Fibroblast of villous mesenchyme (primary cell): ENCODE measurements around the gene ADAD1. TPM values are rescaled to one million over a fixed set of nuclear protein-coding genes. Genes with fewer than 3 reads are reported as not detected.

ENCODE experiments used
- DNase-seq: peaks from one replicate; pipeline ENCODE4 v3.0.0-alpha.2; 2010; ENCODE audit warnings: low read depth
- H3K4me3 ChIP-seq: 2 replicates; pipeline ENCODE4 v1.5.1; 2011; ENCODE audit warnings: low read depth, mild to moderate bottlenecking, low read length
- total RNA-seq: library from RNA; depleted of rRNA; stranded (reverse); fragments of >200 nt; gene quantifications from 2 replicates; pipeline ENCODE4 v1.2.3, GENCODE V29; 2012
- TF ChIP-seq, protein P1 (sequence below): IDR thresholded peaks from 2 replicates; pipeline ENCODE4 v1.5.1; 2012; ENCODE audit warnings: low read depth, mild to moderate bottlenecking, low read length; ENCODE audit not compliant: insufficient read depth

Gene ADAD1
- total RNA-seq, 1 donor: not detected

DNA sequence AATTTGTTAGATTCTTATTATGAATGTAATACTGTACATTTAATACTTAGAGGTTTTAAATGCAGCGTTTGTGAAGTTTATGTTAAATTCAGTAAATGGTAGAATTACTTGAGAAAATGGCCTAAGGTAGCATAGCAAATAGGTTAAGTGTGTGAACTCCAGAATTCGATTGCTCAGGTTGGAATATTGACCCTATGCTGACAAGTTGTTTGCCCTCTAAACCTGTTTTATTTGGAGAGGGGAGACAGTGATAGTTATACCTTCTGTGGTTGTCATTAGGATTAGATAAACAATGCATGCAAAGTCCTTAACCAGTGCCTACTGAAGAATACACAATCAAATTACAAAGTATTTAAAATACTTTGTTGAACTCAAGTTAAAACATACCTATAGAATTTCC, 5.4 kb downstream of the ADAD1 start:
- TF ChIP-seq, protein P1, sequence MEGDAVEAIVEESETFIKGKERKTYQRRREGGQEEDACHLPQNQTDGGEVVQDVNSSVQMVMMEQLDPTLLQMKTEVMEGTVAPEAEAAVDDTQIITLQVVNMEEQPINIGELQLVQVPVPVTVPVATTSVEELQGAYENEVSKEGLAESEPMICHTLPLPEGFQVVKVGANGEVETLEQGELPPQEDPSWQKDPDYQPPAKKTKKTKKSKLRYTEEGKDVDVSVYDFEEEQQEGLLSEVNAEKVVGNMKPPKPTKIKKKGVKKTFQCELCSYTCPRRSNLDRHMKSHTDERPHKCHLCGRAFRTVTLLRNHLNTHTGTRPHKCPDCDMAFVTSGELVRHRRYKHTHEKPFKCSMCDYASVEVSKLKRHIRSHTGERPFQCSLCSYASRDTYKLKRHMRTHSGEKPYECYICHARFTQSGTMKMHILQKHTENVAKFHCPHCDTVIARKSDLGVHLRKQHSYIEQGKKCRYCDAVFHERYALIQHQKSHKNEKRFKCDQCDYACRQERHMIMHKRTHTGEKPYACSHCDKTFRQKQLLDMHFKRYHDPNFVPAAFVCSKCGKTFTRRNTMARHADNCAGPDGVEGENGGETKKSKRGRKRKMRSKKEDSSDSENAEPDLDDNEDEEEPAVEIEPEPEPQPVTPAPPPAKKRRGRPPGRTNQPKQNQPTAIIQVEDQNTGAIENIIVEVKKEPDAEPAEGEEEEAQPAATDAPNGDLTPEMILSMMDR: no peak
- no peak for DNase-seq
- H3K4me3 ChIP-seq: no peak overlapping the region

DNA sequence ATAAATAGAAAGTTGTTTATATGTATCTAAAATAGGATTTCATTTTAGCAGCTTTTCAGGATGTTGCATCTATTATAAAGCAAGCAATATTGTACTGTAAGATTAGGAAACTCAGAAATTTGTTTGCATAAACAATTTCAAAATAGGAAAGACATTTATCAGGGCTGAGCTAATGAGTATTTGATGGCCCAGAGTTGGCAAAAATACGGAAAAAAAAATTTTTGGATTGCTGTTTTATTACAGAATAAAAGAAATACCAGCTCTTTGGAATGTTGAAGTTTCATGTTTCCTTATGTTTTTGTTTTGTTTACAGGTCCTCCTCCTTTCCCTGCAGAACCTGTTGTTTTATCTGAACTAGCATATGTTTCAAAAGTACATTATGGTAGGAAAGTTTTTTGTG, 14.5 kb downstream of the ADAD1 start:
- TF ChIP-seq, protein P1: no peak
- no peak for DNase-seq

DNA sequence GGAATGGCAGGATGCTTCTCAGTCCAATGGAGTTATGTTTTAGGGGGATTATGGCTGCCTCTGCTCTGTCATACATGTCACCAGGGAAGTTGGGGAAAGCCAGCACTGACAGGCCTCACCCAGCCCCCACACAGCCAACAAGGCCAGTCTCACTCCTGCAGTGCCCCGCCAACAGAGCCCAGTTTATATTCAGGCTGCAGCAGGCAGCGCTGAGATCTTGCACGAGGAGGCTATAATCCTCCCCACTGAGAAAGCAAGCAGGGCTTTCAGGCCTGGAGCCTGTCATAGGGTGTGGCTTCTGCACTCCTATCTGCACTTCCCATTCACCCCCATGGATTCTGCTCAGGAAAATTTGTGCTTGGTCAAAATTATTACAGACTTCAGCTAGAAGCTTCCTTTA, 25.1 kb downstream of the ADAD1 start:
- TF ChIP-seq, protein P1: no peak

More for the DNA sequence above, 14.5 kb downstream of the ADAD1 start:
- H3K4me3 ChIP-seq: no peak overlapping the region

DNA sequence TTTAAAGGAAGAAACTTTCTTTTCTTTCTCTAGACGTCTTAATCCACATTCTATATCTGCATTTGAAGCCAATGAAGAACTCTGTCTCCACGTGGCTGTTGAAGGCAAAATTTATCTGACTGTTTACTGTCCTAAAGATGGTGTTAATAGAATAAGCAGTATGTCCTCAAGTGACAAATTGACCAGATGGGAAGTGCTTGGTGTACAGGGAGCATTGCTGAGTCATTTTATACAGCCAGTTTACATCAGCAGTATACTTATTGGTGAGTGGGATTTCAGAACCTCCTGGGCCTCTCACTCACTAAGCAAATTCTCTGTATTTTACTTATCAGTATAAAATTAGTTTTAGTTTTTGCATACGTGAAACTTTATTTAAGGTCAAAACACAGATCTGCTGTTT, 33.7 kb downstream of the ADAD1 start:
- TF ChIP-seq, protein P1: no peak
- no peak overlapping the region for H3K4me3 ChIP-seq
- DNase-seq: peak; percentile 3

More for the DNA sequence above, 25.1 kb downstream of the ADAD1 start:
- DNase-seq: no peak
- H3K4me3 ChIP-seq: no peak overlapping the region

DNA sequence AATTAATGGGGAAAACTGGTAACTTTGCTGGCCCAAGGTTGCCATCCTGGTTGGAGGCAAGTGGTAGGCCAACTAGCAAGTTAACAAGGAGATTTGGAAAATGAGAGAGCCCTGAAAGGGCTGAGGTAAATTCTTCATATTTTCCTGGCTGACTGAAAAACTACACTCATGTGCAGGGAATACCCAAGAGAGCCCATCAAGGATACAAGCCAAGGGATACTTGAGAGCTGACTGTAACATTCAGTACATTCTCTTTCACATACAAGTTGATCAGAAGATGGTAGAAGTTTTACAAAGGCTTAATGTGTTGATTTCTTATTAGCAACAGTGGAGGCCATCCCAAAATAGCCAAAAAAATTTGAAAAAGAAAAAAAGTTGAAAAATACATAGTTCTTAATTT, 44.4 kb downstream of the ADAD1 start:
- TF ChIP-seq, protein P1: no peak
- no peak overlapping the region for H3K4me3 ChIP-seq
- no peak for DNase-seq

DNA sequence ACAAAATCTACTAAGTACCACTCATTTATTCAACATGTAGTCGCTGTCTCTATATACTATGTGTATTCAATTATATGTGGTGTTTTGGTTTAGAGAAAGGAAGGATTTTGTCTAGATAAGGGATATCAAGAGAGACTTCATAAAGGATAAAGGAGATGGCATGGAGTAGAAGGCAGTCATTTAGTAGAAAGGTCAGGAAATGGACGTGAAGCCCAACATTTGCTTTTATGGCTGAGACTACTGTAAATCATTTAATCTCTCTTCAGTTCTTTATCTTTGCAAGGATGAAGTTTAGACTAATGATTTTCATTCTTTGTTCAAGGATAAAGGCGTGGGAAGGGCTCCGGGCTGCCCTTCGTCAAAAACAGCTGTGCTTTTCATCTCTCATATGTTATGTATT, 52.5 kb downstream of the ADAD1 start:
- TF ChIP-seq, protein P1: no peak
- H3K4me3 ChIP-seq: no peak overlapping the region
- DNase-seq: no peak

DNA sequence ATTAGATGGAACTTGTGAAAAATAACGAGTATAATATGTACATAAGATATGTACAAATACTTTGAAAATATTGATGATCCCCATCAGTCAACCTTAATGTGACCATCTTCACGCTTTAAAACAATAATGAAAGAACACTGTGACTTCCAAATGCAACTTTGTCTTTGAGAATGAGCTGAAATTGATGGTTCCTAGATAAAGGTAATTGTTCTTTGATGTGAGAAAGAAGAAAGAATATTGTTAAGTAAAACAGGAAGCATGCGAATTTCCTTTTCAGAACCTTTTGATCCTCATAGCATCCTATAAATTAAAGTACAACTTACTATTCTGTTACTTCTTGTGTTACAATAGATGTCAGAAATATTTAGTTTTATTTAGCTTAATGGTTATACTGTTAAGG, 55.5 kb downstream of the ADAD1 start:
- H3K4me3 ChIP-seq: no peak overlapping the region
- no peak for DNase-seq
- TF ChIP-seq, protein P1: no peak
